HG02798 (cell line): ENCODE data around the gene AADAC.
"Not testable (repeated sequence)": the region's sequence is repeated elsewhere in the genome, so short reads cannot be mapped to it uniquely, and the experiment has no call there.

Experiments used
- ATAC-seq: cut with Tn5 transposase; IDR thresholded peaks from one replicate; pipeline ENCODE4 v1.9.1; 2021; ENCODE audit warnings: mild to moderate bottlenecking; ENCODE audit not compliant: unreplicated experiment, poor library complexity

AADAC gene

GRCh38 chr3:151850065-151850464, 36.1 kb downstream of the AADAC start:
- not testable (repeated sequence) for ATAC-seq

- ATAC-seq, result no peak
These were observed 38.3 kb downstream of the AADAC start for GRCh38 chr3:151852074-151852811.

- no peak for ATAC-seq
These were observed 42.2 kb downstream of the AADAC start for GRCh38 chr3:151856118-151856517.

GRCh38 chr3:151856641-151857040, 42.7 kb downstream of the AADAC start:
- ATAC-seq, result no peak

GRCh38 chr3:151859233-151859673, 45.3 kb downstream of the AADAC start:
- no peak for ATAC-seq

- ATAC-seq, result no peak
These were observed 46.0 kb downstream of the AADAC start for GRCh38 chr3:151859905-151860304.

- ATAC-seq, result no peak
These were observed 49.7 kb downstream of the AADAC start for GRCh38 chr3:151863611-151864010.

- ATAC-seq, result no peak
These were observed 50.6 kb downstream of the AADAC start for GRCh38 chr3:151864423-151865101.

GRCh38 chr3:151866711-151867410, 52.9 kb downstream of the AADAC start:
- ATAC-seq, result no peak

GRCh38 chr3:151867666-151868065, 53.8 kb downstream of the AADAC start:
- ATAC-seq, result no peak

GRCh38 chr3:151869181-151869580, 55.3 kb downstream of the AADAC start:
- ATAC-seq, result no peak

GRCh38 chr3:151871639-151872468, 57.9 kb downstream of the AADAC start:
- peak; percentile 87 for ATAC-seq

GRCh38 chr3:151873398-151873797, 59.5 kb downstream of the AADAC start, which contains the start of gene SUCNR1:
TSS of gene SUCNR1 (plus strand) at chr3:151873643. CDS start at chr3:151879893, 6,250 bp downstream.
- no peak for ATAC-seq

GRCh38 chr3:151874079-151874478, 60.2 kb downstream of the AADAC start:
- not testable (repeated sequence) for ATAC-seq

GRCh38 chr3:151875759-151876158, 61.8 kb downstream of the AADAC start:
- no peak for ATAC-seq

- no peak for ATAC-seq
These were observed 63.4 kb downstream of the AADAC start for GRCh38 chr3:151877269-151877668.
